A673 (cell line): Measurements from ENCODE around the gene PAK1.

ENCODE experiments used
- EZH2 ChIP-seq: fragments of 200-600 bp; sonication (generic); IDR thresholded peaks from 2 replicates; pipeline ENCODE4 v1.6.1; 2017; ENCODE audit warnings: borderline replicate concordance, low read depth, mild to moderate bottlenecking, mixed read lengths, antibody characterized with exemption, low read length; ENCODE audit not compliant: poor library complexity, severe bottlenecking
- TF ChIP-seq, protein P1 (sequence below): fragments of 300-800, 200-600 bp; sonication (generic); conservative IDR thresholded peaks from 2 replicates; pipeline ENCODE4 v1.5.1; 2017; ENCODE audit warnings: low read depth, mild to moderate bottlenecking, antibody characterized with exemption, low read length, moderate library complexity, mixed read lengths

DNA sequence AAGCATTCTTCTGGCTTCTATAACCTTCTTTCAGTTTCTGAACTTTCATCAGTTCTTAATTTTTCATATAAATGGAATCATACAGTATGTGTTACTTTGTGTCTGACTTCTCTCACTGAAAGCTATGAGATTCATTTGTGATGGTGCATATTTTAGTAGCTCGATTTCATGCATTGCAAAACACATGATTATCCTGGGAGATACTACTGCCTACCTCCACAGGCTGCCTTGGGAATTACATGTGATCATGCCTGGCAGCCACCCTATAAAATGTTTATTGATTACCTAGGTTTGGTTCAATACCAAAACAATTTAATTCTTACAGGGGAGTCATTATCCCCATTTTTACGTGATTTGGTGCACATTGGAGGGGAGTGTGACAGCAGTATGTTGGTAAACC is 34.1 kb upstream of the PAK1 start:
- TF ChIP-seq, protein P1, sequence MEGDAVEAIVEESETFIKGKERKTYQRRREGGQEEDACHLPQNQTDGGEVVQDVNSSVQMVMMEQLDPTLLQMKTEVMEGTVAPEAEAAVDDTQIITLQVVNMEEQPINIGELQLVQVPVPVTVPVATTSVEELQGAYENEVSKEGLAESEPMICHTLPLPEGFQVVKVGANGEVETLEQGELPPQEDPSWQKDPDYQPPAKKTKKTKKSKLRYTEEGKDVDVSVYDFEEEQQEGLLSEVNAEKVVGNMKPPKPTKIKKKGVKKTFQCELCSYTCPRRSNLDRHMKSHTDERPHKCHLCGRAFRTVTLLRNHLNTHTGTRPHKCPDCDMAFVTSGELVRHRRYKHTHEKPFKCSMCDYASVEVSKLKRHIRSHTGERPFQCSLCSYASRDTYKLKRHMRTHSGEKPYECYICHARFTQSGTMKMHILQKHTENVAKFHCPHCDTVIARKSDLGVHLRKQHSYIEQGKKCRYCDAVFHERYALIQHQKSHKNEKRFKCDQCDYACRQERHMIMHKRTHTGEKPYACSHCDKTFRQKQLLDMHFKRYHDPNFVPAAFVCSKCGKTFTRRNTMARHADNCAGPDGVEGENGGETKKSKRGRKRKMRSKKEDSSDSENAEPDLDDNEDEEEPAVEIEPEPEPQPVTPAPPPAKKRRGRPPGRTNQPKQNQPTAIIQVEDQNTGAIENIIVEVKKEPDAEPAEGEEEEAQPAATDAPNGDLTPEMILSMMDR = no peak
- TF ChIP-seq EZH2 = no peak
